NB4 (cell line): ENCODE data around the gene CASQ2.

Experiments
- DNase-seq: peaks from one replicate; pipeline ENCODE4 v3.0.0; 2010; ENCODE audit warnings: low read depth
- H3K4me3 ChIP-seq: one replicate; pipeline ENCODE4 v1.5.1; 2011; ENCODE audit warnings: mild to moderate bottlenecking, low read depth, low read length, moderate library complexity
- MAX ChIP-seq: IDR thresholded peaks from 2 replicates; pipeline ENCODE4 v1.6.1; 2011; ENCODE audit warnings: low read depth, low read length
- MYC ChIP-seq: IDR thresholded peaks from 2 replicates; pipeline ENCODE4 v1.6.1; 2011; ENCODE audit warnings: low read depth, low read length
- POLR2A ChIP-seq: IDR thresholded peaks from 2 replicates; pipeline ENCODE4 v1.6.1; 2011; ENCODE audit warnings: mild to moderate bottlenecking; ENCODE audit not compliant: insufficient read length; ENCODE audit errors: extremely low read depth
- TF ChIP-seq, protein P1 (sequence below): IDR thresholded peaks from one replicate; pipeline ENCODE4 v1.5.1; 2012; ENCODE audit warnings: low read depth, low read length

CASQ2 gene

GRCh38 chr1:115726161-115726560, 42.4 kb downstream of the CASQ2 start:
- no peak overlapping the region for H3K4me3 ChIP-seq
- DNase-seq: no peak
- TF ChIP-seq MYC (no peak), POLR2A (no peak), MAX (no peak)
- TF ChIP-seq, protein P1, sequence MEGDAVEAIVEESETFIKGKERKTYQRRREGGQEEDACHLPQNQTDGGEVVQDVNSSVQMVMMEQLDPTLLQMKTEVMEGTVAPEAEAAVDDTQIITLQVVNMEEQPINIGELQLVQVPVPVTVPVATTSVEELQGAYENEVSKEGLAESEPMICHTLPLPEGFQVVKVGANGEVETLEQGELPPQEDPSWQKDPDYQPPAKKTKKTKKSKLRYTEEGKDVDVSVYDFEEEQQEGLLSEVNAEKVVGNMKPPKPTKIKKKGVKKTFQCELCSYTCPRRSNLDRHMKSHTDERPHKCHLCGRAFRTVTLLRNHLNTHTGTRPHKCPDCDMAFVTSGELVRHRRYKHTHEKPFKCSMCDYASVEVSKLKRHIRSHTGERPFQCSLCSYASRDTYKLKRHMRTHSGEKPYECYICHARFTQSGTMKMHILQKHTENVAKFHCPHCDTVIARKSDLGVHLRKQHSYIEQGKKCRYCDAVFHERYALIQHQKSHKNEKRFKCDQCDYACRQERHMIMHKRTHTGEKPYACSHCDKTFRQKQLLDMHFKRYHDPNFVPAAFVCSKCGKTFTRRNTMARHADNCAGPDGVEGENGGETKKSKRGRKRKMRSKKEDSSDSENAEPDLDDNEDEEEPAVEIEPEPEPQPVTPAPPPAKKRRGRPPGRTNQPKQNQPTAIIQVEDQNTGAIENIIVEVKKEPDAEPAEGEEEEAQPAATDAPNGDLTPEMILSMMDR: no peak

- no peak overlapping the region for H3K4me3 ChIP-seq
- no peak for TF ChIP-seq POLR2A
- TF ChIP-seq, protein P1: no peak
- TF ChIP-seq MYC: no peak
- TF ChIP-seq MAX: no peak
- DNase-seq: no peak
Observed at GRCh38 chr1:115725600-115725999, 42.9 kb downstream of the CASQ2 start.

DNA sequence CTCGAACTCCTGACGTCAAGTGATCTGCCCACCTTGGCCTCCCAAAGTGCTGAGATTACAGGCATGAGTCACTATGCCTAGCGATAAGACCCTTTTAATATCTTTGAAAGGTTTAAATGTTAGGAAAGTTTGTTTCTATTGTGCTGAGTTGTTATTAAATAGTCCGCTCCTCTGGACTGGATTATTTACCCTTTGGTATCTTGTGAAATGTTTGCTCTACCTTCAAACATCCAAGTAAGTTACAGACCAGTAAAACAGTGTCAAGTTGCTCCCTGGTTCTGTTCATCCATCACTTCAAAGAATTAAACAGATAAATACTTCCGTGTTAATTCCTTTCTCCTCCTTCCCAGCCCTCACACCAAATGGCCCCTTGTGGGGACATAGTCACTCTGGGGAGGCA, 44.8 kb downstream of the CASQ2 start:
- H3K4me3 ChIP-seq: no peak overlapping the region
- no peak for DNase-seq
- TF ChIP-seq, protein P1: no peak
- TF ChIP-seq MAX (no peak), MYC (no peak), POLR2A (no peak)

GRCh38 chr1:115722221-115722620, 46.3 kb downstream of the CASQ2 start:
- no peak overlapping the region for H3K4me3 ChIP-seq
- DNase-seq: no peak
- TF ChIP-seq MAX (no peak), MYC (no peak), POLR2A (no peak)
- TF ChIP-seq, protein P1: no peak

- no peak overlapping the region for H3K4me3 ChIP-seq
- DNase-seq: no peak
- TF ChIP-seq, protein P1: no peak
- TF ChIP-seq MAX (no peak), POLR2A (no peak), MYC (no peak)
Observed at GRCh38 chr1:115719285-115719684, 49.2 kb downstream of the CASQ2 start.
